C4-2B (cell line): ENCODE measurements around the gene HBP1.

Experiments used
- ZFX ChIP-seq: fragments of 450-650 bp; IDR thresholded peaks from 2 replicates; pipeline ENCODE4 v1.6.1; 2017
- TF ChIP-seq, protein P1 (sequence below): fragments of 450-650 bp; conservative IDR thresholded peaks from 2 replicates; pipeline ENCODE4 v1.5.1; 2017; ENCODE audit warnings: mild to moderate bottlenecking

DNA sequence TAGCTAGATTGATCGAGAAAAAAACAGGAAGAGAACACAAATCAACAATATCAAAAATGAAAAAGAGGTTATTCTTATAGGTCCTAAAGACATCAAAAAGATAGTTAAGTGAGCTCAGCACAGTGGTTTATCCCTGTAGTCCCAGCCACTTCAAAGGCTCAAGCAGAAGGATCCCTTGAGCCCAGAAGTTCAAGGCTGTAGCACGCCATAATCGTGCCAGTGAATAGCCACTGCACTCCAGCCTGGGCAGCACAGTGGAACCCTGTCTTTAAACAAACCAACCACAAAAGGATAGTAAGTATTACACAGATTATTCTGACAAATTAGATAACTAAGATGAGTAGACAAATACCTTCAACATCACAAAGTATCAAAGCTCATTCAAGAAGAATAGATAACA is 83.2 kb downstream of the HBP1 start:
- TF ChIP-seq, protein P1, sequence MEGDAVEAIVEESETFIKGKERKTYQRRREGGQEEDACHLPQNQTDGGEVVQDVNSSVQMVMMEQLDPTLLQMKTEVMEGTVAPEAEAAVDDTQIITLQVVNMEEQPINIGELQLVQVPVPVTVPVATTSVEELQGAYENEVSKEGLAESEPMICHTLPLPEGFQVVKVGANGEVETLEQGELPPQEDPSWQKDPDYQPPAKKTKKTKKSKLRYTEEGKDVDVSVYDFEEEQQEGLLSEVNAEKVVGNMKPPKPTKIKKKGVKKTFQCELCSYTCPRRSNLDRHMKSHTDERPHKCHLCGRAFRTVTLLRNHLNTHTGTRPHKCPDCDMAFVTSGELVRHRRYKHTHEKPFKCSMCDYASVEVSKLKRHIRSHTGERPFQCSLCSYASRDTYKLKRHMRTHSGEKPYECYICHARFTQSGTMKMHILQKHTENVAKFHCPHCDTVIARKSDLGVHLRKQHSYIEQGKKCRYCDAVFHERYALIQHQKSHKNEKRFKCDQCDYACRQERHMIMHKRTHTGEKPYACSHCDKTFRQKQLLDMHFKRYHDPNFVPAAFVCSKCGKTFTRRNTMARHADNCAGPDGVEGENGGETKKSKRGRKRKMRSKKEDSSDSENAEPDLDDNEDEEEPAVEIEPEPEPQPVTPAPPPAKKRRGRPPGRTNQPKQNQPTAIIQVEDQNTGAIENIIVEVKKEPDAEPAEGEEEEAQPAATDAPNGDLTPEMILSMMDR = no peak
- TF ChIP-seq ZFX = no peak
